Neural crest cell (in vitro differentiated cells): Measurements from ENCODE around the gene ZEB2. TPM values are rescaled to one million over a fixed set of nuclear protein-coding genes. Genes with fewer than 3 reads are reported as not detected.

Experiments
- DNase-seq: peaks from one replicate; pipeline ENCODE4 v3.0.0; 2021; ENCODE audit warnings: low read depth, mixed read lengths, low spot score
- H3K27ac Mint-ChIP-seq: one replicate; pipeline ENCODE4 v1.8.0; 2021; ENCODE audit warnings: mild to moderate bottlenecking, mixed read lengths; ENCODE audit not compliant: unreplicated experiment
- H3K27me3 Mint-ChIP-seq: 2 replicates; pipeline ENCODE4 v1.8.0; 2021; ENCODE audit warnings: low read depth, mild to moderate bottlenecking, mixed read lengths
- H3K36me3 Mint-ChIP-seq: 2 replicates; pipeline ENCODE4 v1.8.0; 2021; ENCODE audit warnings: low read depth, mild to moderate bottlenecking, mixed read lengths
- H3K4me1 Mint-ChIP-seq: 2 replicates; pipeline ENCODE4 v1.8.0; 2021; ENCODE audit warnings: mixed read lengths
- H3K4me3 Mint-ChIP-seq: one replicate; pipeline ENCODE4 v1.8.0; 2021; ENCODE audit warnings: mild to moderate bottlenecking, mixed read lengths
- H3K9me3 Mint-ChIP-seq: 2 replicates; pipeline ENCODE4 v1.8.0; 2021; ENCODE audit warnings: mixed read lengths
- CTCF ChIP-seq: fragments of 200-600 bp; sonication (generic); conservative IDR thresholded peaks from 2 replicates; pipeline ENCODE4 v1.5.0; 2021; ENCODE audit warnings: antibody characterized with exemption, mild to moderate bottlenecking
- total RNA-seq: library from RNA; stranded (reverse); gene quantifications from 2 replicates; pipeline ENCODE4 v1.2.1, GENCODE V29; 2021

The ZEB2 gene
- total RNA-seq, 1 donor from 2014 or later = 192 TPM

- Mint-ChIP-seq H3K36me3 (peaks cover 16% of the 10 kb centered on the region), H3K27me3 (peaks cover 11% of the 10 kb centered on the region), H3K27ac (peak overlapping the region; percentile 99), H3K9me3 (no peaks in the 10 kb centered on the region), H3K4me1 (peaks cover 49% of the 10 kb centered on the region), H3K4me3 (peak overlapping the region; percentile 92)
- no peak for TF ChIP-seq CTCF
- DNase-seq = no peak
Observed at GRCh38 chr2:144515696-144516410, 4.1 kb downstream of the ZEB2 start.

- peaks cover 16% of the 10 kb centered on the region for H3K36me3 Mint-ChIP-seq
- peaks cover 15% of the 10 kb centered on the region for H3K27me3 Mint-ChIP-seq
Observed at GRCh38 chr2:144515099-144515695, 4.7 kb downstream of the ZEB2 start.

GRCh38 chr2:144514616-144515091 lies 5.3 kb downstream of the ZEB2 start:
- Mint-ChIP-seq H3K27me3 (peaks cover 15% of the 10 kb centered on the region), H3K4me3 (peak overlapping the region; percentile 92), H3K9me3 (no peaks in the 10 kb centered on the region), H3K36me3 (peaks cover 16% of the 10 kb centered on the region), H3K27ac (peak overlapping the region; percentile 99), H3K4me1 (peaks cover 58% of the 10 kb centered on the region)
- DNase-seq = no peak
- no peak for TF ChIP-seq CTCF

More at GRCh38 chr2:144515099-144515695, 4.7 kb downstream of the ZEB2 start:
- H3K4me3 Mint-ChIP-seq = peak overlapping the region; percentile 92
- peak overlapping the region; percentile 99 for H3K27ac Mint-ChIP-seq
- peaks cover 56% of the 10 kb centered on the region for H3K4me1 Mint-ChIP-seq
- no peaks in the 10 kb centered on the region for H3K9me3 Mint-ChIP-seq
- no peak for DNase-seq
- TF ChIP-seq CTCF = no peak

GRCh38 chr2:144513388-144514101 lies 6.4 kb downstream of the ZEB2 start:
- Mint-ChIP-seq H3K4me3 (peak overlapping the region; percentile 92), H3K36me3 (peaks cover 16% of the 10 kb centered on the region), H3K27me3 (peaks cover 15% of the 10 kb centered on the region), H3K4me1 (peaks cover 69% of the 10 kb centered on the region), H3K27ac (peak overlapping the region; percentile 98), H3K9me3 (no peaks in the 10 kb centered on the region)
- no peak for DNase-seq
- no peak for TF ChIP-seq CTCF

- H3K9me3 Mint-ChIP-seq = no peaks in the 10 kb centered on the region
- TF ChIP-seq CTCF = no peak
- H3K27me3 Mint-ChIP-seq = peaks cover 15% of the 10 kb centered on the region
- H3K4me3 Mint-ChIP-seq = peak overlapping the region; percentile 92
- H3K36me3 Mint-ChIP-seq = peaks cover 16% of the 10 kb centered on the region
- no peak for DNase-seq
- H3K27ac Mint-ChIP-seq = peak overlapping the region; percentile 98
- peaks cover 75% of the 10 kb centered on the region for H3K4me1 Mint-ChIP-seq
Observed at GRCh38 chr2:144512891-144513351, 7.0 kb downstream of the ZEB2 start.
